ENCODE data around the gene GNG12. TPM values are rescaled to one million over a fixed set of nuclear protein-coding genes. Genes with fewer than 3 reads are reported as not detected.

GNG12 gene
- total RNA-seq, 1 experiment from 2014 or later = 102 TPM

DNA sequence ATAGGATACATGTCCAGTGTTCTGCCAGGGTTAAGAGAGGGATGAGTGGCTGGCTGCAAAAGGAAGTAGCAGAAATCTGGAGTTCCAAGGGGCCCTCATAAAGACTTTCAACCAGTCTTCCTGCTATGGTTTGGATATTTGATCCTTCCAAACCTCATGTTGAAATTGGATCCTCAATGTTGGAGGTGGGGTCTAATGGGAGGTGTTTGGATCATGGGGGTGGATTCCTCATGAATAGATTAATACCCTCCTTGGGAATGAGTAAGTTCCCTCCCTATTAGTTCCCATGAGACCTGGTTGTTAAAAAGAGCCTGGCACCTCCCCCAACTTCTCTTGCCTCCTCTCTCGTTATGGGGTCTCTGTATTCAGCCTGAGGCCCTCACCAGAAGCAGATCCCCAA is 10.1 kb upstream of the GNG12 start:
- Histone ChIP-seq H3F3A (ENCODE audit: insufficient read depth, low read depth) (no peaks in the 10 kb centered on the region; the same call in 1 of the 2 replicates), H3K79me2 (ENCODE audit: low read depth) (no peaks in the 10 kb centered on the region), H3K9me2 (ENCODE audit: insufficient read depth) (no peaks in the 10 kb centered on the region), H4K20me1 (ENCODE audit: insufficient read depth) (no peaks in the 10 kb centered on the region), H3K36me3 (ENCODE audit: low read depth) (no peaks in the 10 kb centered on the region), H3K27me3 (ENCODE audit: insufficient read depth, low read depth) (no peaks in the 10 kb centered on the region), H3K4me1 (replicated peaks; ENCODE audit: insufficient read depth) (peaks cover 22% of the 10 kb centered on the region), H3K4me3 (no peak overlapping the region), H3K9me3 (ENCODE audit: insufficient read depth, low read depth) (no peaks in the 10 kb centered on the region), H3K4me2 (no peak overlapping the region), H3K27ac (no peak overlapping the region), H2AFZ (no peak overlapping the region)
- TF ChIP-seq EZH2 (IDR thresholded peaks at IDR 0.05; ENCODE audit: low read depth) = no peak
- TF ChIP-seq, protein P1, sequence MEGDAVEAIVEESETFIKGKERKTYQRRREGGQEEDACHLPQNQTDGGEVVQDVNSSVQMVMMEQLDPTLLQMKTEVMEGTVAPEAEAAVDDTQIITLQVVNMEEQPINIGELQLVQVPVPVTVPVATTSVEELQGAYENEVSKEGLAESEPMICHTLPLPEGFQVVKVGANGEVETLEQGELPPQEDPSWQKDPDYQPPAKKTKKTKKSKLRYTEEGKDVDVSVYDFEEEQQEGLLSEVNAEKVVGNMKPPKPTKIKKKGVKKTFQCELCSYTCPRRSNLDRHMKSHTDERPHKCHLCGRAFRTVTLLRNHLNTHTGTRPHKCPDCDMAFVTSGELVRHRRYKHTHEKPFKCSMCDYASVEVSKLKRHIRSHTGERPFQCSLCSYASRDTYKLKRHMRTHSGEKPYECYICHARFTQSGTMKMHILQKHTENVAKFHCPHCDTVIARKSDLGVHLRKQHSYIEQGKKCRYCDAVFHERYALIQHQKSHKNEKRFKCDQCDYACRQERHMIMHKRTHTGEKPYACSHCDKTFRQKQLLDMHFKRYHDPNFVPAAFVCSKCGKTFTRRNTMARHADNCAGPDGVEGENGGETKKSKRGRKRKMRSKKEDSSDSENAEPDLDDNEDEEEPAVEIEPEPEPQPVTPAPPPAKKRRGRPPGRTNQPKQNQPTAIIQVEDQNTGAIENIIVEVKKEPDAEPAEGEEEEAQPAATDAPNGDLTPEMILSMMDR (conservative IDR thresholded peaks at IDR 0.05) = no peak
- POLR2A ChIA-PET (ENCODE audit: unreplicated experiment) = no interaction called here
- intact Hi-C loops (cut with micrococcal nuclease; ENCODE audit: unreplicated experiment) = no loop called here
- DNase-seq = peak in 1 of 2 experiments; percentile 44
- BruUV-seq (replicated peaks) = no TSS peak
- CTCF ChIA-PET = no interaction called here

DNA sequence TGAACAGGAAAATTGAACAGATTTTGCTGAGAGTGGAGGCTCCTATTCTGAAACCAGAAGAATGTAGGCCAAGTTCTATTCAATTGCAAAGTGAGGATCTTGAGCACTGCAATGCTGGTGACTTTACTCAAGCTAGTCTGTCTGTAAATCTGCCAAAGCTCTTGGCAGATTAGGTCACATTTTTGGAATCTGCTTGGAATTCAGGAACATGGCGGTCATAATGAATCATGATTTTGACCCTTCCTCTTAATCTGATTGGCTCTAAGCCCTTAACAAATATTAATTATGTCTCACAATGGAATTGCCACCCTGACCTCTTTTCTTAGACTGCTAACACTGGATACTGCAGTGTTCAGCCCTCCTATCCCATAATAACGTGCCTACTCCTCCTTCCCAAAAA is 7.2 kb upstream of the GNG12 start:
- Histone ChIP-seq H3K4me1 (replicated peaks; ENCODE audit: insufficient read depth) (peaks cover 22% of the 10 kb centered on the region), H2AFZ (no peak overlapping the region), H3K79me2 (ENCODE audit: low read depth) (no peaks in the 10 kb centered on the region), H3K27ac (no peak overlapping the region), H3K9me3 (ENCODE audit: insufficient read depth, low read depth) (no peaks in the 10 kb centered on the region), H3K4me3 (no peak overlapping the region), H3K27me3 (ENCODE audit: insufficient read depth, low read depth) (no peaks in the 10 kb centered on the region), H3K4me2 (no peak overlapping the region), H4K20me1 (ENCODE audit: insufficient read depth) (no peaks in the 10 kb centered on the region), H3K9me2 (ENCODE audit: insufficient read depth) (no peaks in the 10 kb centered on the region), H3K36me3 (ENCODE audit: low read depth) (no peaks in the 10 kb centered on the region), H3F3A (ENCODE audit: insufficient read depth, low read depth) (no peaks in the 10 kb centered on the region; the same call in 1 of the 2 replicates)
- ChIA-PET CTCF (no interaction called here), POLR2A (ENCODE audit: unreplicated experiment) (interaction anchor here (0.7 kb wide), 1 partner anchor 100 kb away, joined by 3 read pairs; no protein-coding TSS in a partner anchor)
- no TSS peak for BruUV-seq (replicated peaks)
- DNase-seq = peak; percentile 39 to 75
- intact Hi-C loops (cut with micrococcal nuclease; ENCODE audit: unreplicated experiment) = loop anchor here (2.0 kb wide), 1 partner anchor 48 kb away; no protein-coding TSS in a partner anchor
- TF ChIP-seq, protein P1 (conservative IDR thresholded peaks at IDR 0.05) = no peak
- TF ChIP-seq EZH2 (IDR thresholded peaks at IDR 0.05; ENCODE audit: low read depth) = no peak

DNA sequence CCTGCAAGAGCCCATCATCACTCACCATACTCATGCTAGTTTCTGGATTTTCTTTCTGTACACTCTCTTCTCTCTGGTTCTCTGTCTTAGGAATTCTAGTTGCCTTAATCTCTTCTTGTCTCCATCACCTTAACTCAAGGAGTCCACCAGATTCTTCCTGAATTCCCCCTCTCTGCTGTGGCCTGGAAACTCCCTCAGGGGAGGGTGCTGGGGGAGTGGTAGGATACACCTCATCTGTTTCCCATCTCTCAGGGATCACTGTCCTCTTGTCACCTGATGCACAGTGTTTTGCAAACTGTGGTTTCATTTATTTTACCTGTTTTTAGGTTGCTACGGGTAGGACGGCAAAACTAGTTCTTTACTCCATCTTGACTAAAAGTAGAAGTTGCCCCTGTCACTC is 6.6 kb upstream of the GNG12 start:
- H3K9me3 ChIP-seq (ENCODE audit: insufficient read depth, low read depth) = no peaks in the 10 kb centered on the region
- no peak overlapping the region for H3K27ac ChIP-seq
- POLR2A ChIA-PET (ENCODE audit: unreplicated experiment) = interaction anchor here (0.6 kb wide), 1 partner anchor 8 kb away, joined by 3 read pairs; no protein-coding TSS in a partner anchor
- no peaks in the 10 kb centered on the region for H4K20me1 ChIP-seq (ENCODE audit: insufficient read depth)
- H3K9me2 ChIP-seq (ENCODE audit: insufficient read depth) = no peaks in the 10 kb centered on the region
- intact Hi-C loops (cut with micrococcal nuclease; ENCODE audit: unreplicated experiment) = loop anchor here (2.0 to 10.0 kb wide), 3 partner anchors 47 to 545 kb away; partner anchors contain the start of gene SERBP1
- H3K4me2 ChIP-seq = no peak overlapping the region
- BruUV-seq (replicated peaks) = TSS peak; percentile 82
- H3K4me1 ChIP-seq (replicated peaks; ENCODE audit: insufficient read depth) = peaks cover 22% of the 10 kb centered on the region
- H2AFZ ChIP-seq = no peak overlapping the region
- no peak for DNase-seq
- H3K27me3 ChIP-seq (ENCODE audit: insufficient read depth, low read depth) = no peaks in the 10 kb centered on the region
- no peak overlapping the region for H3K4me3 ChIP-seq
- H3F3A ChIP-seq (ENCODE audit: insufficient read depth, low read depth) = no peaks in the 10 kb centered on the region; the same call in 1 of the 2 replicates
- no peak for TF ChIP-seq EZH2 (IDR thresholded peaks at IDR 0.05; ENCODE audit: low read depth)
- TF ChIP-seq, protein P1 (conservative IDR thresholded peaks at IDR 0.05) = no peak
- CTCF ChIA-PET = no interaction called here
- no peaks in the 10 kb centered on the region for H3K79me2 ChIP-seq (ENCODE audit: low read depth)
- no peaks in the 10 kb centered on the region for H3K36me3 ChIP-seq (ENCODE audit: low read depth)

All from PC-9 (cell line).